ENCODE data around the gene SDE2. TPM values are rescaled to one million over a fixed set of nuclear protein-coding genes. Genes with fewer than 3 reads are reported as not detected.

SDE2 gene
- total RNA-seq (2021; ENCODE audit: unreplicated experiment) (18.3 TPM), Bru-seq, nascent RNA (percentile 87 among the genes with signal in this experiment), BruChase-seq, experiment 1, labeled RNA remaining after a 2-hour chase (percentile 97 among the genes with signal in this experiment), BruChase-seq, experiment 2, labeled RNA remaining after a 6-hour chase (percentile 81 among the genes with signal in this experiment)
- polyA plus RNA-seq (2012; ENCODE audit: insufficient read length): 5.5 TPM
- long read RNA-seq, transcript SDE2-201 (7 exons, 3,975 nt): major isoform, 38 of 48 reads
- long read RNA-seq, partial matches to known transcripts: 2 of 48 reads
- long read RNA-seq, other reads (novel, unspliced or antisense): 8 of 48 reads

DNA sequence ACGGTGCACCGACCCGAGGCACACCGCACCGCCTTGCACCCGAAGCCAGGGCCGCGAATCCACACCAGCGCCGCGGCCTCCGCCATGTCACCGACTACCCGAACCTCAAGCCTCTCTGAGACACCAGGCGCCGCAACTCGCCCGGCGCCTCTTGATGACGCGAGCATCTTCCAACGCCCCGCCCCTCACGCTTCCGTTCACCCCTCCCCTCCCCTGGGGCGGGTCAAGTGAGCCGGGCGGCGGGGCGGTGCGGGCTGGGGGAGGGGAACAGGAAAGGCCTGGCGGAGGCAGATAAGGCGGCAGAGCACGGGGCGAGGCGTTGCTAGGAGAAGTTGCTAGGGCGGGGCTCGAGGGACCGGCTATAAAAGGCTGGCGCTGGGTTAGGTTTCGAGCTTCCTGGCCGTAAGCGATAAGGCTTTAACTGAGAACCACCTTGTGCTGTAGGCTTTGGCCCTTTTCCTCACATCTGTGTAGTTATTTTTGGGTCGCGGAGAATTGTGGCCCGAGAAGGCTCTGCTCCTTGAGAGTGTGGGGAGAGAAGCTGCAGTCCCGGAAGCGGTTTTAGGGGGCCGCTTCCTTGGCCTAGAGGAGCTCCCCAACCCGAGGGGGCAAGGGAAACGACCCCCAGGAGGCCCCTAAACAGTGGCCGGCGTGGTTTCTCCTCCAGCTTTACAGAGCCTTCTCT lies at the start of gene SDE2:
SDE2 (minus strand) TSS at position 117 of the 685 bp plus-strand sequence; CDS start at position 86, 31 bp downstream.
- H3K9me3 ChIP-seq (ENCODE audit: control insufficient read depth, insufficient read depth, low read depth, low read length): no peaks in the 10 kb centered on the region
- intact Hi-C loops (cut with micrococcal nuclease; ENCODE audit: unreplicated experiment) (no loop called here), in situ Hi-C loops (cut with HindIII; ENCODE audit: low pct_unique_long_range_greater_than_20kb, low sequenced_read_pairs) (no loop called here)
- BruUV-seq (replicated peaks): no TSS peak
- H3K4me3 ChIP-seq (ENCODE audit: low read depth in 2 of 2, low read length in 2 of 2): peak within 1 kb of the TSS; percentile 92 to 99
- H3K27me3 ChIP-seq (ENCODE audit: control insufficient read depth, insufficient read depth, low read length): no peaks in the 10 kb centered on the region
- TF ChIP-seq, protein P1, sequence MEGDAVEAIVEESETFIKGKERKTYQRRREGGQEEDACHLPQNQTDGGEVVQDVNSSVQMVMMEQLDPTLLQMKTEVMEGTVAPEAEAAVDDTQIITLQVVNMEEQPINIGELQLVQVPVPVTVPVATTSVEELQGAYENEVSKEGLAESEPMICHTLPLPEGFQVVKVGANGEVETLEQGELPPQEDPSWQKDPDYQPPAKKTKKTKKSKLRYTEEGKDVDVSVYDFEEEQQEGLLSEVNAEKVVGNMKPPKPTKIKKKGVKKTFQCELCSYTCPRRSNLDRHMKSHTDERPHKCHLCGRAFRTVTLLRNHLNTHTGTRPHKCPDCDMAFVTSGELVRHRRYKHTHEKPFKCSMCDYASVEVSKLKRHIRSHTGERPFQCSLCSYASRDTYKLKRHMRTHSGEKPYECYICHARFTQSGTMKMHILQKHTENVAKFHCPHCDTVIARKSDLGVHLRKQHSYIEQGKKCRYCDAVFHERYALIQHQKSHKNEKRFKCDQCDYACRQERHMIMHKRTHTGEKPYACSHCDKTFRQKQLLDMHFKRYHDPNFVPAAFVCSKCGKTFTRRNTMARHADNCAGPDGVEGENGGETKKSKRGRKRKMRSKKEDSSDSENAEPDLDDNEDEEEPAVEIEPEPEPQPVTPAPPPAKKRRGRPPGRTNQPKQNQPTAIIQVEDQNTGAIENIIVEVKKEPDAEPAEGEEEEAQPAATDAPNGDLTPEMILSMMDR (IDR thresholded peaks at IDR 0.05): no peak
- TF ChIP-seq TCF7L2 (IDR thresholded peaks at IDR 0.05; ENCODE audit: low read depth, low read length) (0 out of 2 replicates have a peak, but pooled peaks have one; percentile 26), SIN3A (IDR thresholded peaks at IDR 0.05; ENCODE audit: borderline replicate concordance, insufficient read depth, low read depth, low read length) (peak; percentile 90; the same call in 1 of the 2 replicates), POLR2AphosphoS5 (IDR thresholded peaks at IDR 0.05; ENCODE audit: low read depth, low read length) (peak; percentile 88)
- TF ChIP-seq, protein P2, sequence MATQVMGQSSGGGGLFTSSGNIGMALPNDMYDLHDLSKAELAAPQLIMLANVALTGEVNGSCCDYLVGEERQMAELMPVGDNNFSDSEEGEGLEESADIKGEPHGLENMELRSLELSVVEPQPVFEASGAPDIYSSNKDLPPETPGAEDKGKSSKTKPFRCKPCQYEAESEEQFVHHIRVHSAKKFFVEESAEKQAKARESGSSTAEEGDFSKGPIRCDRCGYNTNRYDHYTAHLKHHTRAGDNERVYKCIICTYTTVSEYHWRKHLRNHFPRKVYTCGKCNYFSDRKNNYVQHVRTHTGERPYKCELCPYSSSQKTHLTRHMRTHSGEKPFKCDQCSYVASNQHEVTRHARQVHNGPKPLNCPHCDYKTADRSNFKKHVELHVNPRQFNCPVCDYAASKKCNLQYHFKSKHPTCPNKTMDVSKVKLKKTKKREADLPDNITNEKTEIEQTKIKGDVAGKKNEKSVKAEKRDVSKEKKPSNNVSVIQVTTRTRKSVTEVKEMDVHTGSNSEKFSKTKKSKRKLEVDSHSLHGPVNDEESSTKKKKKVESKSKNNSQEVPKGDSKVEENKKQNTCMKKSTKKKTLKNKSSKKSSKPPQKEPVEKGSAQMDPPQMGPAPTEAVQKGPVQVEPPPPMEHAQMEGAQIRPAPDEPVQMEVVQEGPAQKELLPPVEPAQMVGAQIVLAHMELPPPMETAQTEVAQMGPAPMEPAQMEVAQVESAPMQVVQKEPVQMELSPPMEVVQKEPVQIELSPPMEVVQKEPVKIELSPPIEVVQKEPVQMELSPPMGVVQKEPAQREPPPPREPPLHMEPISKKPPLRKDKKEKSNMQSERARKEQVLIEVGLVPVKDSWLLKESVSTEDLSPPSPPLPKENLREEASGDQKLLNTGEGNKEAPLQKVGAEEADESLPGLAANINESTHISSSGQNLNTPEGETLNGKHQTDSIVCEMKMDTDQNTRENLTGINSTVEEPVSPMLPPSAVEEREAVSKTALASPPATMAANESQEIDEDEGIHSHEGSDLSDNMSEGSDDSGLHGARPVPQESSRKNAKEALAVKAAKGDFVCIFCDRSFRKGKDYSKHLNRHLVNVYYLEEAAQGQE (IDR thresholded peaks at IDR 0.05; ENCODE audit: insufficient read depth in 1 of 2, low read depth in 2 of 2, low read length in 1 of 2): no peak
- peaks cover 19% of the 10 kb centered on the region for H3K4me1 ChIP-seq (ENCODE audit: control insufficient read depth, insufficient read depth, low read length)
- ATAC-seq: peak; percentile 98
- DNase-seq (ENCODE audit: low read depth, low spot score): peak; percentile 93
- ChIA-PET CTCF (no interaction called here), POLR2A (interaction anchor here (0.5 to 2.1 kb wide), 4 partner anchors 30 to 400 kb away, joined by 3 to 6 read pairs (median 3); partner anchors contain the start of gene H3-3A)
- H3K27ac ChIP-seq (ENCODE audit: low read length): peak within 1 kb of the TSS; percentile 98
- H3K36me3 ChIP-seq (ENCODE audit: control insufficient read depth, insufficient read depth, low read length): peaks cover 11% of the 10 kb centered on the region

DNA sequence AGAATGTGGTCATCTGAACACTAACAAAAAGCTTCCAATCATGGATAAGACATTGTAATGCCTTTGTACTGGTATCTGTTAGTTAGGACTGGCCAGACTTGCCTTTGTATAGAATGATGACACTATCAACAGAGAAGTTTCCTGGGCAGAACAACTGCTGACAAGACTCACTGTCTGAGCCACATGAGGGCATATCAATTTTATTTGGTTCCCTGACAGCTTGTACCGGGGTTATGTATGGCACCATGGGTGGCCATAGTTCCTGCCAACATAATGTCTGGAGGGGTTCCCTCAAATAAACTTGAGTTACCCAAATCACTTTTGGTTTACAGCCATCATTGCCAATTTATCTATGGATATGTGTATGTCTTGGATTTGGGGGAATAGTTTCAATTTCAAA lies 49.7 kb upstream of the SDE2 start:
- Histone ChIP-seq H3K27ac (ENCODE audit: low read length) (no peak overlapping the region), H3K36me3 (ENCODE audit: control insufficient read depth, insufficient read depth, low read length) (no peaks in the 10 kb centered on the region), H3K27me3 (ENCODE audit: control insufficient read depth, insufficient read depth, low read length) (no peaks in the 10 kb centered on the region), H3K4me3 (ENCODE audit: low read depth in 2 of 2, low read length in 2 of 2) (no peak overlapping the region), H3K9me3 (ENCODE audit: control insufficient read depth, insufficient read depth, low read depth, low read length) (no peaks in the 10 kb centered on the region), H3K4me1 (ENCODE audit: control insufficient read depth, insufficient read depth, low read length) (no peaks in the 10 kb centered on the region)
- in situ Hi-C loops (cut with HindIII; ENCODE audit: low pct_unique_long_range_greater_than_20kb, low sequenced_read_pairs) (no loop called here), intact Hi-C loops (cut with micrococcal nuclease; ENCODE audit: unreplicated experiment) (no loop called here)
- DNase-seq (ENCODE audit: low read depth, low spot score): no peak
- POLR2A ChIA-PET: no interaction called here
- no TSS peak for BruUV-seq (replicated peaks)
- TF ChIP-seq POLR2AphosphoS5 (IDR thresholded peaks at IDR 0.05; ENCODE audit: low read depth, low read length): no peak
- ATAC-seq: no peak
- CTCF ChIA-PET: no interaction called here
